Vagina (tissue), 2 donors: ENCODE results near the gene TJAP1. TPM values are rescaled to one million over a fixed set of nuclear protein-coding genes. Genes with fewer than 3 reads are reported as not detected.

ENCODE experiments used
- DNase-seq, 2 donors: peaks; one replicate each; pipeline ENCODE4 v3.0.0-alpha.2; 2017; ENCODE audit errors: extremely low spot score in 2 of 2
- H3K27ac ChIP-seq: fragments of 200-600 bp; sonication (generic); one replicate; pipeline ENCODE4 v1.5.1; 2019
- H3K27me3 ChIP-seq: fragments of 200-600 bp; sonication (generic); one replicate; pipeline ENCODE4 v1.5.1; 2019
- H3K36me3 ChIP-seq, 2 donors: fragments of 200-600 bp; sonication (generic); one replicate each; pipeline ENCODE4 v1.5.1; 2017 to 2019
- H3K4me1 ChIP-seq: fragments of 200-600 bp; sonication (generic); one replicate; pipeline ENCODE4 v1.5.1; 2019
- H3K4me3 ChIP-seq, 2 donors: fragments of 200-600 bp; sonication (generic); 1 replicate in 1 of 2; 2 replicates in 1 of 2; pipeline ENCODE4 v1.5.1; 2016 to 2019
- H3K9me3 ChIP-seq: fragments of 200-600 bp; sonication (generic); one replicate; pipeline ENCODE4 v1.5.1; 2019
- CTCF ChIP-seq, 3 experiments: fragments of 450-650 bp in 2 of 3; fragments of 200-600 bp in 1 of 3; sonication (generic) in 1 of 3; IDR thresholded peaks; one replicate each; pipeline ENCODE4 v1.5.1; 2017 to 2019; ENCODE audit warnings: antibody characterized with exemption in 3 of 3, mild to moderate bottlenecking in 2 of 3, moderate library complexity in 2 of 3
- POLR2A ChIP-seq, 2 donors: fragments of 450-650 bp; IDR thresholded peaks; one replicate each; pipeline ENCODE4 v1.6.1; 2017; ENCODE audit warnings: antibody characterized with exemption in 2 of 2, mild to moderate bottlenecking in 2 of 2, moderate library complexity in 2 of 2
- POLR2AphosphoS5 ChIP-seq, 2 donors: sonication (generic); formaldehyde crosslinking; IDR thresholded peaks; one replicate each; pipeline ENCODE4 v1.9.0; 2017; ENCODE audit warnings: antibody characterized with exemption in 2 of 2, mild to moderate bottlenecking in 2 of 2, low read depth in 1 of 2; ENCODE audit not compliant: insufficient read depth in 1 of 2
- intact Hi-C: fragments of 100-400 bp; cut with DNase I; formaldehyde crosslinking; loops from one replicate; pipeline ENCODE4 v1.15.1; 2023
- total RNA-seq: library from RNA; depleted of rRNA; stranded (reverse); fragments of >200 nt; gene quantifications from one replicate; pipeline ENCODE4 v1.2.3, GENCODE V29; 2016

The TJAP1 gene
- total RNA-seq, 1 donor from 2014 or later, result 27.5 TPM

- intact Hi-C loops, result no loop called here
- no peak for TF ChIP-seq POLR2AphosphoS5 (IDR thresholded peaks at IDR 0.05; ENCODE audit: insufficient read depth in 1 of 2, low read depth in 1 of 2)
- no peak for TF ChIP-seq CTCF (IDR thresholded peaks at IDR 0.05)
- no peak for TF ChIP-seq POLR2A (IDR thresholded peaks at IDR 0.05)
- Histone ChIP-seq H3K27me3 (no peaks in the 10 kb centered on the region), H3K36me3 (no peaks in the 10 kb centered on the region), H3K27ac (no peak overlapping the region), H3K4me1 (no peaks in the 10 kb centered on the region), H3K9me3 (no peaks in the 10 kb centered on the region), H3K4me3 (no peak overlapping the region)
- DNase-seq, result no peak
These were observed 8.4 kb upstream of the TJAP1 start for GRCh38 chr6:43468748-43469681.

- intact Hi-C loops, result no loop called here
- H3K27me3 ChIP-seq, result no peaks in the 10 kb centered on the region
- no peak for TF ChIP-seq CTCF (IDR thresholded peaks at IDR 0.05)
- no peak for TF ChIP-seq POLR2AphosphoS5 (IDR thresholded peaks at IDR 0.05; ENCODE audit: insufficient read depth in 1 of 2, low read depth in 1 of 2)
- TF ChIP-seq POLR2A (IDR thresholded peaks at IDR 0.05), result no peak
These were observed 7.4 kb upstream of the TJAP1 start for GRCh38 chr6:43469947-43470346.

GRCh38 chr6:43471399-43471798 is 6.0 kb upstream of the TJAP1 start:
- no peak overlapping the region for H3K27ac ChIP-seq
- H3K4me1 ChIP-seq, result no peaks in the 10 kb centered on the region
- DNase-seq, result no peak
- H3K4me3 ChIP-seq, result no peak overlapping the region
- intact Hi-C loops, result no loop called here
- no peaks in the 10 kb centered on the region for H3K9me3 ChIP-seq
- H3K36me3 ChIP-seq, result no peaks in the 10 kb centered on the region
- TF ChIP-seq CTCF (IDR thresholded peaks at IDR 0.05) (no peak), POLR2A (IDR thresholded peaks at IDR 0.05) (no peak), POLR2AphosphoS5 (IDR thresholded peaks at IDR 0.05; ENCODE audit: insufficient read depth in 1 of 2, low read depth in 1 of 2) (no peak)
- H3K27me3 ChIP-seq, result no peaks in the 10 kb centered on the region

More at GRCh38 chr6:43469947-43470346, 7.4 kb upstream of the TJAP1 start:
- Histone ChIP-seq H3K9me3 (no peaks in the 10 kb centered on the region), H3K36me3 (no peaks in the 10 kb centered on the region), H3K27ac (no peak overlapping the region), H3K4me1 (no peaks in the 10 kb centered on the region), H3K4me3 (no peak overlapping the region)
- no peak for DNase-seq

GRCh38 chr6:43472515-43472914 is 4.9 kb upstream of the TJAP1 start:
- intact Hi-C loops, result no loop called here
- H3K36me3 ChIP-seq, result no peaks in the 10 kb centered on the region
- no peaks in the 10 kb centered on the region for H3K9me3 ChIP-seq
- no peaks in the 10 kb centered on the region for H3K4me1 ChIP-seq
- TF ChIP-seq CTCF (IDR thresholded peaks at IDR 0.05), result no peak
- no peak for TF ChIP-seq POLR2AphosphoS5 (IDR thresholded peaks at IDR 0.05; ENCODE audit: insufficient read depth in 1 of 2, low read depth in 1 of 2)
- no peak for TF ChIP-seq POLR2A (IDR thresholded peaks at IDR 0.05)
- no peaks in the 10 kb centered on the region for H3K27me3 ChIP-seq
- DNase-seq, result no peak
- no peak overlapping the region for H3K27ac ChIP-seq
- H3K4me3 ChIP-seq, result no peak overlapping the region

GRCh38 chr6:43475516-43475915 is 1.9 kb upstream of the TJAP1 start:
- no peaks in the 10 kb centered on the region for H3K36me3 ChIP-seq
- H3K4me3 ChIP-seq, result no peak overlapping the region
- H3K27me3 ChIP-seq, result no peaks in the 10 kb centered on the region
- no peaks in the 10 kb centered on the region for H3K9me3 ChIP-seq
- no peak for DNase-seq
- peaks cover 27% of the 10 kb centered on the region for H3K4me1 ChIP-seq
- TF ChIP-seq POLR2AphosphoS5 (IDR thresholded peaks at IDR 0.05; ENCODE audit: insufficient read depth in 1 of 2, low read depth in 1 of 2), result no peak
- TF ChIP-seq CTCF (IDR thresholded peaks at IDR 0.05), result no peak
- no peak for TF ChIP-seq POLR2A (IDR thresholded peaks at IDR 0.05)
- intact Hi-C loops, result no loop called here
- no peak overlapping the region for H3K27ac ChIP-seq
